T-helper 2 cell treated with Interferon-gamma antibody and Interleukin-4, amounts not matched to agents 5 μg/mL and 100 μg/mL, for 36 hours (primary cell): ENCODE results near the gene GH1.
A peak's percentile ranks its signal among the peaks of the same experiment; 100 is the strongest.
"Not testable (repeated sequence)": the region's sequence is repeated elsewhere in the genome, so short reads cannot be mapped to it uniquely, and the experiment has no call there.

Experiments
- DNase-seq: peaks from one replicate; pipeline ENCODE4 v3.0.0; 2021; ENCODE audit warnings: low spot score
- H3K27ac Mint-ChIP-seq: one replicate; pipeline ENCODE4 v1.8.0; 2021; ENCODE audit warnings: mild to moderate bottlenecking, mixed read lengths
- H3K27me3 Mint-ChIP-seq: one replicate; pipeline ENCODE4 v1.8.0; 2021; ENCODE audit warnings: low read depth, mixed read lengths
- H3K36me3 Mint-ChIP-seq: one replicate; pipeline ENCODE4 v1.8.0; 2021; ENCODE audit warnings: low read depth, mixed read lengths
- H3K4me1 Mint-ChIP-seq: one replicate; pipeline ENCODE4 v1.8.0; 2021; ENCODE audit warnings: low read depth, mixed read lengths
- H3K4me3 Mint-ChIP-seq: one replicate; pipeline ENCODE4 v1.8.0; 2022; ENCODE audit warnings: mild to moderate bottlenecking, moderate library complexity, mixed read lengths
- H3K9me3 Mint-ChIP-seq: one replicate; pipeline ENCODE4 v1.8.0; 2021; ENCODE audit warnings: mixed read lengths

GH1 gene

GRCh38 chr17:63881935-63882601 lies 36.6 kb downstream of the GH1 start, which contains the start of gene GH2:
GH2 (minus strand) TSS chr17:63881944; CDS start chr17:63881801, 143 bp downstream.
- H3K4me1 Mint-ChIP-seq, result peaks cover 2% of the 10 kb centered on the region
- no peak within 1 kb of the TSS for H3K27ac Mint-ChIP-seq
- no peak within 1 kb of the TSS for H3K4me3 Mint-ChIP-seq
- no peaks in the 10 kb centered on the region for H3K9me3 Mint-ChIP-seq
- DNase-seq, result peak; percentile 49
- no peaks in the 10 kb centered on the region for H3K36me3 Mint-ChIP-seq
- peaks cover 12% of the 10 kb centered on the region for H3K27me3 Mint-ChIP-seq

- not testable (repeated sequence) for H3K9me3 Mint-ChIP-seq, DNase-seq, H3K27ac Mint-ChIP-seq, H3K4me1 Mint-ChIP-seq, H3K4me3 Mint-ChIP-seq, H3K36me3 Mint-ChIP-seq
- peaks cover 10% of the 10 kb centered on the region for H3K27me3 Mint-ChIP-seq
These were observed 37.3 kb downstream of the GH1 start for GRCh38 chr17:63881337-63881736.

GRCh38 chr17:63880706-63881105 lies 37.9 kb downstream of the GH1 start:
- no peak overlapping the region for H3K4me3 Mint-ChIP-seq
- DNase-seq, result no peak

GRCh38 chr17:63878413-63878812 lies 40.2 kb downstream of the GH1 start:
- H3K27ac Mint-ChIP-seq, H3K9me3 Mint-ChIP-seq, H3K4me1 Mint-ChIP-seq, H3K27me3 Mint-ChIP-seq, DNase-seq, H3K36me3 Mint-ChIP-seq, H3K4me3 Mint-ChIP-seq: not testable (repeated sequence)

More at GRCh38 chr17:63880706-63881105, 37.9 kb downstream of the GH1 start:
- H3K27ac Mint-ChIP-seq, result no peak overlapping the region
- H3K27me3 Mint-ChIP-seq, result peaks cover 10% of the 10 kb centered on the region
- no peaks in the 10 kb centered on the region for H3K36me3 Mint-ChIP-seq
- H3K4me1 Mint-ChIP-seq, result peaks cover 2% of the 10 kb centered on the region
- no peaks in the 10 kb centered on the region for H3K9me3 Mint-ChIP-seq

- H3K9me3 Mint-ChIP-seq, H3K27ac Mint-ChIP-seq, H3K4me1 Mint-ChIP-seq, H3K36me3 Mint-ChIP-seq, H3K4me3 Mint-ChIP-seq, DNase-seq: not testable (repeated sequence)
- H3K27me3 Mint-ChIP-seq, result peaks cover 16% of the 10 kb centered on the region
These were observed 43.9 kb downstream of the GH1 start for GRCh38 chr17:63874693-63875092.

- H3K4me1 Mint-ChIP-seq, H3K9me3 Mint-ChIP-seq, DNase-seq, H3K27ac Mint-ChIP-seq, H3K4me3 Mint-ChIP-seq, H3K36me3 Mint-ChIP-seq: not testable (repeated sequence)
- peaks cover 18% of the 10 kb centered on the region for H3K27me3 Mint-ChIP-seq
These were observed 44.5 kb downstream of the GH1 start for GRCh38 chr17:63874061-63874626.

- H3K36me3 Mint-ChIP-seq, H3K27ac Mint-ChIP-seq, H3K4me1 Mint-ChIP-seq, DNase-seq, H3K4me3 Mint-ChIP-seq, H3K9me3 Mint-ChIP-seq: not testable (repeated sequence)
- H3K27me3 Mint-ChIP-seq, result peaks cover 19% of the 10 kb centered on the region
These were observed 45.1 kb downstream of the GH1 start, which contains the start of gene CSH2 for GRCh38 chr17:63873577-63873976. CSH2 (minus strand) TSS chr17:63873677; CDS start chr17:63873614, 63 bp downstream.

- not testable (repeated sequence) for H3K4me1 Mint-ChIP-seq, DNase-seq, H3K9me3 Mint-ChIP-seq, H3K27ac Mint-ChIP-seq, H3K36me3 Mint-ChIP-seq, H3K4me3 Mint-ChIP-seq
- H3K27me3 Mint-ChIP-seq, result peaks cover 16% of the 10 kb centered on the region
These were observed 46.8 kb downstream of the GH1 start for GRCh38 chr17:63871646-63872365.

GRCh38 chr17:63870292-63870665 lies 48.4 kb downstream of the GH1 start:
- not testable (repeated sequence) for H3K4me1 Mint-ChIP-seq, H3K4me3 Mint-ChIP-seq, DNase-seq, H3K36me3 Mint-ChIP-seq, H3K27ac Mint-ChIP-seq, H3K9me3 Mint-ChIP-seq
- H3K27me3 Mint-ChIP-seq, result peaks cover 16% of the 10 kb centered on the region

GRCh38 chr17:63869491-63870291 lies 48.9 kb downstream of the GH1 start:
- DNase-seq, H3K4me3 Mint-ChIP-seq: not testable (repeated sequence)

More at GRCh38 chr17:63869491-63870291, 48.9 kb downstream of the GH1 start:
- H3K27ac Mint-ChIP-seq, H3K4me1 Mint-ChIP-seq, H3K9me3 Mint-ChIP-seq, H3K36me3 Mint-ChIP-seq: not testable (repeated sequence)
- H3K27me3 Mint-ChIP-seq, result peaks cover 16% of the 10 kb centered on the region
